H1 (cell line): ENCODE results near the gene SF3B6. TPM values are rescaled to one million over a fixed set of nuclear protein-coding genes. Genes with fewer than 3 reads are reported as not detected.
A peak's percentile ranks its signal among the peaks of the same experiment; 100 is the strongest.

ENCODE experiments used
- CTCF ChIA-PET: fragments of 300-600 bp; sonication (Branson Sonifier 250); formaldehyde crosslinking; loops from one replicate; lab custom pipeline; 2021; ENCODE audit not compliant: partially characterized antibody; lab: Charles Lee
- POLR2A ChIA-PET: fragments of 300-600 bp; sonication (Branson Sonifier 250); formaldehyde crosslinking; loops from one replicate; lab custom pipeline; 2021; ENCODE audit warnings: inconsistent platforms; ENCODE audit not compliant: partially characterized antibody; lab: Charles Lee
- DNase-seq, 2 experiments: peaks; one replicate each; pipeline versions ENCODE4 v3.0.0 to v3.0.0-alpha.2; 2010 to 2022; ENCODE audit warnings: low spot score in 2 of 2, low read depth in 1 of 2, mixed read lengths in 1 of 2
- FAIRE-seq: peaks from 2 replicates; lab custom pipeline; 2011; peaks lifted over from hg19 to GRCh38; lab: Jason Lieb, UNC
- H2AFZ ChIP-seq: 2 replicates; pipeline ENCODE4 v1.8.1; 2012; ENCODE audit warnings: low read length, inconsistent platforms
- H2AK5ac ChIP-seq: 2 replicates; pipeline ENCODE4 v1.6.1; 2013; ENCODE audit warnings: low read depth, low read length
- H2BK120ac ChIP-seq: replicated peaks from 2 replicates; pipeline ENCODE3; 2013; ENCODE audit warnings: low read depth, low read length, inconsistent platforms
- H2BK12ac ChIP-seq: 2 replicates; pipeline ENCODE4 v1.6.1; 2013; ENCODE audit warnings: low read depth, low read length
- H2BK15ac ChIP-seq: 2 replicates; pipeline ENCODE4 v1.6.1; 2013; ENCODE audit warnings: low read length
- H2BK20ac ChIP-seq: 2 replicates; pipeline ENCODE4 v1.6.1; 2013; ENCODE audit warnings: low read length
- H2BK5ac ChIP-seq: 2 replicates; pipeline ENCODE4 v1.6.1; 2013; ENCODE audit warnings: low read depth, low read length
- H3K14ac ChIP-seq: 2 replicates; pipeline ENCODE4 v1.6.1; 2013; ENCODE audit warnings: inconsistent platforms; ENCODE audit not compliant: insufficient read length
- H3K18ac ChIP-seq: 2 replicates; pipeline ENCODE4 v1.6.1; 2013; ENCODE audit warnings: low read length; ENCODE audit errors: extremely low read depth
- H3K23ac ChIP-seq: 2 replicates; pipeline ENCODE4 v1.6.1; 2013; ENCODE audit warnings: inconsistent platforms; ENCODE audit not compliant: insufficient read length
- H3K23me2 ChIP-seq: 2 replicates; pipeline ENCODE4 v1.6.1; 2013; ENCODE audit warnings: low read depth, low read length
- H3K27ac ChIP-seq: 2 replicates; pipeline ENCODE4 v1.6.1; 2011; ENCODE audit warnings: low read depth, low read length, inconsistent platforms
- H3K27me3 ChIP-seq, 4 experiments: replicated peaks in 1 of 4; 1 replicate in 1 of 4; 2 replicates in 3 of 4; pipeline versions ENCODE4 v1.6.1 to v1.8.1; 2011 to 2013; ENCODE audit warnings: low read length in 3 of 4, mild to moderate bottlenecking in 3 of 4, inconsistent platforms in 2 of 4, mixed read lengths in 2 of 4, moderate library complexity in 1 of 4; ENCODE audit not compliant: control insufficient read depth in 3 of 4, insufficient read depth in 3 of 4; ENCODE audit errors: extremely low read depth in 1 of 4
- H3K36me3 ChIP-seq, 4 experiments: 2 replicates each; pipeline versions ENCODE4 v1.6.1 to v1.8.1; 2011 to 2013; ENCODE audit warnings: mild to moderate bottlenecking in 4 of 4, low read length in 3 of 4, moderate library complexity in 2 of 4, control low read depth in 1 of 4, inconsistent platforms in 1 of 4; ENCODE audit not compliant: insufficient read depth in 4 of 4, control insufficient read depth in 2 of 4
- H3K4ac ChIP-seq: replicated peaks from 2 replicates; pipeline ENCODE3; 2013; ENCODE audit warnings: low read length, low read depth, mixed read lengths, inconsistent platforms; ENCODE audit not compliant: insufficient read length
- H3K4me1 ChIP-seq, 4 experiments: replicated peaks in 1 of 4; 1 replicate in 1 of 4; 2 replicates in 3 of 4; pipeline versions ENCODE4 v1.6.1 to v1.8.1; 2011 to 2013; ENCODE audit warnings: low read length in 3 of 4, inconsistent platforms in 2 of 4, mixed read lengths in 1 of 4; ENCODE audit not compliant: insufficient read depth in 4 of 4, control insufficient read depth in 3 of 4
- H3K4me2 ChIP-seq, 2 experiments: 2 replicates each; pipeline versions ENCODE4 v1.6.1 to v1.8.1; 2011 to 2013; ENCODE audit warnings: low read depth in 2 of 2, low read length in 2 of 2, control low read depth in 1 of 2, inconsistent platforms in 1 of 2, mild to moderate bottlenecking in 1 of 2; ENCODE audit not compliant: insufficient read depth in 1 of 2
- H3K4me3 ChIP-seq, 4 experiments: fragments of 200-600, 300-600 bp in 1 of 4; sonication (generic), shearing (Covaris generic), sonication (Bioruptor Twin) in 1 of 4; 2 replicates each; pipeline versions ENCODE4 v1.5.1 to v1.8.1; 2011 to 2016; ENCODE audit warnings: low read length in 4 of 4, low read depth in 3 of 4, control low read depth in 2 of 4, inconsistent platforms in 2 of 4, mild to moderate bottlenecking in 2 of 4, mixed read lengths in 1 of 4, moderate library complexity in 1 of 4; ENCODE audit not compliant: insufficient read depth in 2 of 4; ENCODE audit errors: extremely low read depth in 1 of 4
- H3K56ac ChIP-seq: replicated peaks from 2 replicates; pipeline ENCODE3; 2013; ENCODE audit warnings: low read depth, mild to moderate bottlenecking, mixed read lengths, low read length, inconsistent platforms; ENCODE audit not compliant: insufficient read length
- H3K79me1 ChIP-seq: 2 replicates; pipeline ENCODE4 v1.6.1; 2013; ENCODE audit warnings: low read depth, low read length, control low read depth
- H3K79me2 ChIP-seq, 2 experiments: 2 replicates each; pipeline versions ENCODE4 v1.6.1 to v1.8.1; 2012 to 2013; ENCODE audit warnings: low read length in 2 of 2, mild to moderate bottlenecking in 2 of 2, inconsistent platforms in 1 of 2; ENCODE audit not compliant: insufficient read depth in 2 of 2, control insufficient read depth in 1 of 2
- H3K9ac ChIP-seq, 4 experiments: replicated peaks in 1 of 4; 1 replicate in 1 of 4; 2 replicates in 3 of 4; pipeline versions ENCODE4 v1.6.1 to v1.8.1; 2011 to 2013; ENCODE audit warnings: low read depth in 3 of 4, low read length in 3 of 4, control low read depth in 2 of 4, mild to moderate bottlenecking in 2 of 4, moderate library complexity in 2 of 4, inconsistent platforms in 1 of 4; ENCODE audit errors: extremely low read depth in 1 of 4
- H3K9me3 ChIP-seq, 2 experiments: 2 replicates each; pipeline versions ENCODE4 v1.6.1 to v1.8.1; 2012 to 2013; ENCODE audit warnings: mild to moderate bottlenecking in 2 of 2, moderate library complexity in 2 of 2, control low read depth in 1 of 2, inconsistent platforms in 1 of 2, low read depth in 1 of 2, low read length in 1 of 2, mixed read lengths in 1 of 2; ENCODE audit not compliant: insufficient read depth in 2 of 2
- H4K20me1 ChIP-seq, 2 experiments: replicated peaks in 1 of 2; 2 replicates each; pipeline versions ENCODE3 to v1.8.1; 2011 to 2013; ENCODE audit warnings: inconsistent platforms in 2 of 2, low read length in 2 of 2, mild to moderate bottlenecking in 1 of 2; ENCODE audit not compliant: insufficient read depth in 2 of 2, control insufficient read depth in 1 of 2
- H4K5ac ChIP-seq: 2 replicates; pipeline ENCODE4 v1.6.1; 2013; ENCODE audit warnings: low read length, low read depth, mixed read lengths, inconsistent platforms; ENCODE audit not compliant: insufficient read length
- H4K8ac ChIP-seq: 2 replicates; pipeline ENCODE4 v1.8.0; 2013; ENCODE audit warnings: mild to moderate bottlenecking, moderate library complexity, low read length, inconsistent platforms; ENCODE audit not compliant: insufficient read depth; ENCODE audit errors: extremely low read depth
- H4K91ac ChIP-seq: replicated peaks from 2 replicates; pipeline ENCODE3; 2013; ENCODE audit warnings: low read length, mixed read lengths, inconsistent platforms; ENCODE audit not compliant: insufficient read length
- BCL11A ChIP-seq, 2 experiments: IDR thresholded peaks; one replicate each; pipeline ENCODE4 v1.6.1; 2011; ENCODE audit warnings: low read depth in 2 of 2, low read length in 2 of 2, mild to moderate bottlenecking in 2 of 2
- BRCA1 ChIP-seq: IDR thresholded peaks from 2 replicates; pipeline ENCODE4 v1.6.1; 2012; ENCODE audit warnings: low read depth, low read length, improper control_type of control experiment
- CEBPB ChIP-seq: IDR thresholded peaks from 2 replicates; pipeline ENCODE4 v1.6.1; 2012; ENCODE audit warnings: low read depth, low read length
- CREB1 ChIP-seq: IDR thresholded peaks from 2 replicates; pipeline ENCODE4 v1.6.1; 2012; ENCODE audit warnings: inconsistent platforms
- GABPA ChIP-seq: IDR thresholded peaks from 2 replicates; pipeline ENCODE4 v1.6.1; 2011; ENCODE audit warnings: mild to moderate bottlenecking, low read length, moderate library complexity, borderline replicate concordance; ENCODE audit not compliant: insufficient read depth
- JUN ChIP-seq: IDR thresholded peaks from 2 replicates; pipeline ENCODE4 v1.6.1; 2011; ENCODE audit warnings: low read depth, mild to moderate bottlenecking, improper control_type of control experiment, low read length
- POLR2AphosphoS5 ChIP-seq: IDR thresholded peaks from 2 replicates; pipeline ENCODE4 v1.6.1; 2011; ENCODE audit warnings: low read depth, low read length
- RAD21 ChIP-seq, 2 experiments: IDR thresholded peaks in 1 of 2; conservative IDR thresholded peaks in 1 of 2; 2 replicates each; pipeline ENCODE4 v1.6.1; 2011; ENCODE audit warnings: low read depth in 2 of 2, low read length in 2 of 2, improper control_type of control experiment in 1 of 2, inconsistent platforms in 1 of 2, mild to moderate bottlenecking in 1 of 2, moderate library complexity in 1 of 2
- SAP30 ChIP-seq: fragments of 300-600 bp; sonication (generic); IDR thresholded peaks from 2 replicates; pipeline ENCODE4 v1.7.1; 2012; ENCODE audit warnings: low read length, moderate library complexity, mild to moderate bottlenecking, inconsistent platforms; ENCODE audit not compliant: insufficient read depth, insufficient replicate concordance
- SP2 ChIP-seq: IDR thresholded peaks from 2 replicates; pipeline ENCODE4 v1.6.1; 2012; ENCODE audit warnings: mild to moderate bottlenecking, low read length, inconsistent platforms
- SRF ChIP-seq: IDR thresholded peaks from 2 replicates; pipeline ENCODE4 v1.6.1; 2011; ENCODE audit warnings: mild to moderate bottlenecking, low read depth, low read length, moderate library complexity
- TBP ChIP-seq: IDR thresholded peaks from 2 replicates; pipeline ENCODE4 v1.6.1; 2011; ENCODE audit warnings: low read depth, low read length, improper control_type of control experiment
- WGBS, 2 experiments: shearing (Covaris generic) in 1 of 2; methylation state at CpG; one replicate each; pipeline versions ENCODE4 v1.1.6 to v1.1.7; 2013 to 2015; ENCODE audit warnings: low lambda C conversion rate in 2 of 2, mixed read lengths in 2 of 2, inconsistent platforms in 1 of 2, low coverage in 1 of 2, missing lambda C conversion rate in 1 of 2; ENCODE audit not compliant: insufficient replicate concordance in 2 of 2, insufficient coverage in 1 of 2, insufficient read length in 1 of 2; ENCODE audit errors: extremely low coverage in 1 of 2, missing lambda C conversion rate in 1 of 2; 5-methylcytosine and 5-hydroxymethylcytosine counted together
- polyA plus RNA-seq, 7 experiments: library from polyadenylated mRNA; depleted of rRNA in 3 of 7; stranded (reverse) in 5 of 7; unstranded in 2 of 7; fragments of >200 nt in 5 of 7; fragments of 200-250 nt in 2 of 7; gene quantifications; 1 replicate in 5 of 7; 2 replicates in 1 of 7; 4 replicates in 1 of 7; pipeline versions ENCODE4 v1.2.1 to v1.2.3, GENCODE V29; 2011 to 2013; ENCODE audit warnings: missing spikeins in 2 of 7, mixed read lengths in 2 of 7
- total RNA-seq: library from RNA; stranded (reverse); fragmentation: NEBNext Ultra II Directional; extraction: Animal tissue kit (Norgen Biotek cat#: 25700); gene quantifications from 2 replicates; pipeline ENCODE4 v1.2.1, GENCODE V29; 2021
- TF ChIP-seq, protein P1 (sequence below): IDR thresholded peaks from 2 replicates; pipeline ENCODE4 v1.6.1; 2011; ENCODE audit warnings: low read length, improper control_type of control experiment

The SF3B6 gene
- total and polyA plus RNA-seq, 2 of the 8 experiments (the other 6 are each of a cell fraction or from before 2014, with no cell fraction given): 126 to 155 TPM

DNA sequence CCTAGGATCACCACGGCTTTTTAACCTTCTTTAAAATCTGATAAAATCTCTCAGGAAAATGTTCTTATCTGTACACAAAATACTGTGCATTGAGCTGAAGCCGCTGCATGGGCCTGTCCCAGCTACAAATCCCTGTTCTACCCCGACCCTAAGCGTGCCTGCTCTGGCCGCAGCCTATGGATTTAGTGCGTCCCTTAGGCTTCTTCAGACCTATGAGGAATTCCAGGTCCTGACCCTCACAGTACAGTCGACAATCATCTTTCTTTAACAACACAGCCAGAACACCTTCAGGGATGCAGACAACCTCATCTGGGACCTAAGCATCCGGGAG lies 28.5 kb downstream of the SF3B6 start:
- H2BK20ac ChIP-seq: no peak overlapping the region
- no peaks in the 10 kb centered on the region for H3K27me3 ChIP-seq
- peak overlapping the region in 2 of 4 experiments; percentile 12 to 95; a peak in 4 of 8 replicates for H3K4me3 ChIP-seq
- H4K8ac ChIP-seq: peak overlapping the region; percentile 19; the same call in 1 of the 2 replicates
- H3K4me1 ChIP-seq: peaks cover 5 to 12% (median 6%) of the 10 kb centered on the region in 4 experiments; a peak in 5 of 7 replicates
- no peak overlapping the region for H2BK15ac ChIP-seq
- ChIA-PET POLR2A (interaction anchor here (0.7 to 3.1 kb wide), 18 partner anchors 8 to 122 kb away, joined by 3 to 22 read pairs (median 5); partner anchors contain the start of genes ATAD2B, MFSD2B and SF3B6), CTCF (interaction anchor here (0.6 to 4.8 kb wide), 7 partner anchors 13 to 191 kb away, joined by 3 to 23 read pairs (median 3); partner anchors contain the start of genes ATAD2B and TP53I3)
- H4K20me1 ChIP-seq: peaks cover 0 to 3% of the 10 kb centered on the region in 2 experiments
- FAIRE-seq (no peak), DNase-seq (peak in 1 of 2 experiments; percentile 70)
- H2AK5ac ChIP-seq: no peak overlapping the region
- H2AFZ ChIP-seq: peak overlapping the region; percentile 25
- peaks cover 0 to 40% of the 10 kb centered on the region in 2 experiments; a peak in 3 of 4 replicates for H3K79me2 ChIP-seq
- 57% methylated on average over 8 of the region's 8 CpGs; no CpG with 5 or more reads in 1 of the 2 experiments for WGBS, 2 experiments
- H3K4ac ChIP-seq: no peak overlapping the region
- H3K18ac ChIP-seq: no peak overlapping the region
- H3K14ac ChIP-seq: no peak overlapping the region
- no peak overlapping the region for H3K23ac ChIP-seq
- H3K4me2 ChIP-seq: peak overlapping the region; percentile 29 to 36
- H2BK5ac ChIP-seq: no peak overlapping the region
- H3K9ac ChIP-seq: peak overlapping the region in 1 of 4 experiments; percentile 4; a peak in 1 of 7 replicates
- H3K27ac ChIP-seq: no peak overlapping the region
- H2BK12ac ChIP-seq: peak overlapping the region; percentile 52; the same call in 1 of the 2 replicates
- H4K91ac ChIP-seq: no peak overlapping the region
- no peaks in the 10 kb centered on the region for H3K9me3 ChIP-seq
- H3K36me3 ChIP-seq: no peaks in the 10 kb centered on the region
- H3K56ac ChIP-seq: no peak overlapping the region
- peaks cover 5% of the 10 kb centered on the region; the same call in 1 of the 2 replicates for H3K23me2 ChIP-seq
- peak overlapping the region; percentile 41 for H4K5ac ChIP-seq
- no peak overlapping the region for H2BK120ac ChIP-seq
- peaks cover 2% of the 10 kb centered on the region; the same call in 1 of the 2 replicates for H3K79me1 ChIP-seq
- no peak; the same call in 1 of the 2 replicates for TF ChIP-seq SP2
- no peak for TF ChIP-seq CEBPB
- no peak for TF ChIP-seq GABPA
- no peak for TF ChIP-seq CREB1
- TF ChIP-seq, protein P1, sequence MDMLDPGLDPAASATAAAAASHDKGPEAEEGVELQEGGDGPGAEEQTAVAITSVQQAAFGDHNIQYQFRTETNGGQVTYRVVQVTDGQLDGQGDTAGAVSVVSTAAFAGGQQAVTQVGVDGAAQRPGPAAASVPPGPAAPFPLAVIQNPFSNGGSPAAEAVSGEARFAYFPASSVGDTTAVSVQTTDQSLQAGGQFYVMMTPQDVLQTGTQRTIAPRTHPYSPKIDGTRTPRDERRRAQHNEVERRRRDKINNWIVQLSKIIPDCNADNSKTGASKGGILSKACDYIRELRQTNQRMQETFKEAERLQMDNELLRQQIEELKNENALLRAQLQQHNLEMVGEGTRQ: no peak
- no peak for TF ChIP-seq JUN
- TF ChIP-seq BRCA1: no peak
- TF ChIP-seq POLR2AphosphoS5: no peak
- TF ChIP-seq RAD21 (IDR thresholded peaks at IDR 0.05 in 1 of 2, conservative IDR thresholded peaks at IDR 0.05 in 1 of 2; ENCODE audit: low read depth in 2 of 2, low read length in 2 of 2): no peak
- no peak for TF ChIP-seq SAP30
- no peak for TF ChIP-seq SRF
- TF ChIP-seq BCL11A (IDR thresholded peaks at IDR 0.05; ENCODE audit: low read depth in 2 of 2, low read length in 2 of 2): no peak
- no peak for TF ChIP-seq TBP
